ENCODE measurements around the gene SLC45A2. TPM values are rescaled to one million over a fixed set of nuclear protein-coding genes. Genes with fewer than 3 reads are reported as not detected.

The SLC45A2 gene
- total RNA-seq, 4 donors from 2014 or later: 0.26 TPM; not detected in 3

DNA sequence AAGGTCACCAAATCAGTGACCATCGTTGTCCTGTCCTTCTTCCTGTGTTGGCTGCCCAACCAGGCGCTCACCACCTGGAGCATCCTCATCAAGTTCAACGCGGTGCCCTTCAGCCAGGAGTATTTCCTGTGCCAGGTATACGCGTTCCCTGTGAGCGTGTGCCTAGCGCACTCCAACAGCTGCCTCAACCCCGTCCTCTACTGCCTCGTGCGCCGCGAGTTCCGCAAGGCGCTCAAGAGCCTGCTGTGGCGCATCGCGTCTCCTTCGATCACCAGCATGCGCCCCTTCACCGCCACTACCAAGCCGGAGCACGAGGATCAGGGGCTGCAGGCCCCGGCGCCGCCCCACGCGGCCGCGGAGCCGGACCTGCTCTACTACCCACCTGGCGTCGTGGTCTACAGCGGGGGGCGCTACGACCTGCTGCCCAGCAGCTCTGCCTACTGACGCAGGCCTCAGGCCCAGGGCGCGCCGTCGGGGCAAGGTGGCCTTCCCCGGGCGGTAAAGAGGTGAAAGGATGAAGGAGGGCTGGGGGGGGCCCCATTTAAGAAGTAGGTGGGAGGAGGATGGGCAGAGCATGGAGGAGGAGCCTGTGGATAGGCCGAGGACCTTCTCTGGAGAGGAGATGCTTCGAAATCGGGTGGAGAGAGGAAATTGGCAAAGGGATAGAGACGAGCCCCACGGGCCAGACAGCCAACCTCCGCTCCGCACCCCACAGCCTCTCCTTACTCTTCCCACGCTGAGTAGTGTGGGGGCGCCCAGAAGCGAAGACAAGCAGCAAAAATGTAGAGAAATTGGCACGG lies 46.6 kb downstream of the SLC45A2 start:
- H3K4me3 ChIP-seq: no peak overlapping the region
- no peaks in the 10 kb centered on the region for H3K36me3 ChIP-seq
- peaks cover 0 to 75% (median 25%) of the 10 kb centered on the region in 4 donors for H3K27me3 ChIP-seq
- TF ChIP-seq POLR2AphosphoS5 (IDR thresholded peaks at IDR 0.05) (no peak), POLR2A (IDR thresholded peaks at IDR 0.05; ENCODE audit: low read depth) (no peak), EP300 (IDR thresholded peaks at IDR 0.05) (no peak)
- TF ChIP-seq, protein P1, sequence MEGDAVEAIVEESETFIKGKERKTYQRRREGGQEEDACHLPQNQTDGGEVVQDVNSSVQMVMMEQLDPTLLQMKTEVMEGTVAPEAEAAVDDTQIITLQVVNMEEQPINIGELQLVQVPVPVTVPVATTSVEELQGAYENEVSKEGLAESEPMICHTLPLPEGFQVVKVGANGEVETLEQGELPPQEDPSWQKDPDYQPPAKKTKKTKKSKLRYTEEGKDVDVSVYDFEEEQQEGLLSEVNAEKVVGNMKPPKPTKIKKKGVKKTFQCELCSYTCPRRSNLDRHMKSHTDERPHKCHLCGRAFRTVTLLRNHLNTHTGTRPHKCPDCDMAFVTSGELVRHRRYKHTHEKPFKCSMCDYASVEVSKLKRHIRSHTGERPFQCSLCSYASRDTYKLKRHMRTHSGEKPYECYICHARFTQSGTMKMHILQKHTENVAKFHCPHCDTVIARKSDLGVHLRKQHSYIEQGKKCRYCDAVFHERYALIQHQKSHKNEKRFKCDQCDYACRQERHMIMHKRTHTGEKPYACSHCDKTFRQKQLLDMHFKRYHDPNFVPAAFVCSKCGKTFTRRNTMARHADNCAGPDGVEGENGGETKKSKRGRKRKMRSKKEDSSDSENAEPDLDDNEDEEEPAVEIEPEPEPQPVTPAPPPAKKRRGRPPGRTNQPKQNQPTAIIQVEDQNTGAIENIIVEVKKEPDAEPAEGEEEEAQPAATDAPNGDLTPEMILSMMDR (IDR thresholded peaks at IDR 0.05): no peak
- H3K4me1 ChIP-seq: peaks cover 9 to 25% (median 17%) of the 10 kb centered on the region in 4 donors
- 47% methylated on average over 54 of the region's 54 CpGs for WGBS
- intact Hi-C loops (cut with DNase I): no loop called here
- no peak overlapping the region for H3K27ac ChIP-seq (replicated peaks in 1 of 4)
- H3K9me3 ChIP-seq: no peaks in the 10 kb centered on the region
- DNase-seq (ENCODE audit: extremely low spot score): peak; percentile 70

DNA sequence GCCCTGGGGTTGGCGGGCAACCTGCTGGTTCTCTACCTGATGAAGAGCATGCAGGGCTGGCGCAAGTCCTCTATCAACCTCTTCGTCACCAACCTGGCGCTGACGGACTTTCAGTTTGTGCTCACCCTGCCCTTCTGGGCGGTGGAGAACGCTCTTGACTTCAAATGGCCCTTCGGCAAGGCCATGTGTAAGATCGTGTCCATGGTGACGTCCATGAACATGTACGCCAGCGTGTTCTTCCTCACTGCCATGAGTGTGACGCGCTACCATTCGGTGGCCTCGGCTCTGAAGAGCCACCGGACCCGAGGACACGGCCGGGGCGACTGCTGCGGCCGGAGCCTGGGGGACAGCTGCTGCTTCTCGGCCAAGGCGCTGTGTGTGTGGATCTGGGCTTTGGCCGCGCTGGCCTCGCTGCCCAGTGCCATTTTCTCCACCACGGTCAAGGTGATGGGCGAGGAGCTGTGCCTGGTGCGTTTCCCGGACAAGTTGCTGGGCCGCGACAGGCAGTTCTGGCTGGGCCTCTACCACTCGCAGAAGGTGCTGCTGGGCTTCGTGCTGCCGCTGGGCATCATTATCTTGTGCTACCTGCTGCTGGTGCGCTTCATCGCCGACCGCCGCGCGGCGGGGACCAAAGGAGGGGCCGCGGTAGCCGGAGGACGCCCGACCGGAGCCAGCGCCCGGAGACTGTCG lies 47.3 kb downstream of the SLC45A2 start:
- intact Hi-C loops (cut with DNase I): no loop called here
- TF ChIP-seq POLR2AphosphoS5 (IDR thresholded peaks at IDR 0.05): no peak
- no peak for TF ChIP-seq EP300 (IDR thresholded peaks at IDR 0.05)
- no peak for TF ChIP-seq POLR2A (IDR thresholded peaks at IDR 0.05; ENCODE audit: low read depth)
- TF ChIP-seq, protein P1 (IDR thresholded peaks at IDR 0.05): no peak
- peak overlapping the region; percentile 34 to 50 (median 40) for H3K4me3 ChIP-seq
- peaks cover 0 to 69% (median 25%) of the 10 kb centered on the region in 4 donors for H3K27me3 ChIP-seq
- no peaks in the 10 kb centered on the region for H3K9me3 ChIP-seq
- H3K4me1 ChIP-seq: peaks cover 9 to 25% (median 17%) of the 10 kb centered on the region in 4 donors
- peak; percentile 79 for DNase-seq (ENCODE audit: extremely low spot score)
- no peaks in the 10 kb centered on the region for H3K36me3 ChIP-seq
- 53% methylated on average over 26 of the region's 54 CpGs for WGBS
- H3K27ac ChIP-seq (replicated peaks in 1 of 4): no peak overlapping the region

DNA sequence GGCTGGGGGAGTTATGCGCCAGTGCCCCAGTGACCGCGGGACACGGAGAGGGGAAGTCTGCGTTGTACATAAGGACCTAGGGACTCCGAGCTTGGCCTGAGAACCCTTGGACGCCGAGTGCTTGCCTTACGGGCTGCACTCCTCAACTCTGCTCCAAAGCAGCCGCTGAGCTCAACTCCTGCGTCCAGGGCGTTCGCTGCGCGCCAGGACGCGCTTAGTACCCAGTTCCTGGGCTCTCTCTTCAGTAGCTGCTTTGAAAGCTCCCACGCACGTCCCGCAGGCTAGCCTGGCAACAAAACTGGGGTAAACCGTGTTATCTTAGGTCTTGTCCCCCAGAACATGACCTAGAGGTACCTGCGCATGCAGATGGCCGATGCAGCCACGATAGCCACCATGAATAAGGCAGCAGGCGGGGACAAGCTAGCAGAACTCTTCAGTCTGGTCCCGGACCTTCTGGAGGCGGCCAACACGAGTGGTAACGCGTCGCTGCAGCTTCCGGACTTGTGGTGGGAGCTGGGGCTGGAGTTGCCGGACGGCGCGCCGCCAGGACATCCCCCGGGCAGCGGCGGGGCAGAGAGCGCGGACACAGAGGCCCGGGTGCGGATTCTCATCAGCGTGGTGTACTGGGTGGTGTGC lies 48.0 kb downstream of the SLC45A2 start, which contains the start of gene RXFP3:
TSS of gene RXFP3 (plus strand) at position 6 of the 636 bp plus-strand sequence. CDS start at position 361, 355 bp downstream.
- intact Hi-C loops (cut with DNase I): no loop called here
- Histone ChIP-seq H3K9me3 (no peaks in the 10 kb centered on the region), H3K36me3 (no peaks in the 10 kb centered on the region), H3K4me3 (peak within 1 kb of the TSS; percentile 34 to 50 (median 40)), H3K27ac (replicated peaks in 1 of 4) (no peak within 1 kb of the TSS), H3K4me1 (peaks cover 9 to 25% (median 17%) of the 10 kb centered on the region in 4 donors), H3K27me3 (peaks cover 0 to 63% (median 25%) of the 10 kb centered on the region in 4 donors)
- TF ChIP-seq POLR2AphosphoS5 (IDR thresholded peaks at IDR 0.05) (no peak), POLR2A (IDR thresholded peaks at IDR 0.05; ENCODE audit: low read depth) (no peak)
- TF ChIP-seq, protein P1 (IDR thresholded peaks at IDR 0.05): no peak
- peak; percentile 89 for DNase-seq (ENCODE audit: extremely low spot score)
- WGBS: 4% methylated on average over 20 of the region's 45 CpGs

DNA sequence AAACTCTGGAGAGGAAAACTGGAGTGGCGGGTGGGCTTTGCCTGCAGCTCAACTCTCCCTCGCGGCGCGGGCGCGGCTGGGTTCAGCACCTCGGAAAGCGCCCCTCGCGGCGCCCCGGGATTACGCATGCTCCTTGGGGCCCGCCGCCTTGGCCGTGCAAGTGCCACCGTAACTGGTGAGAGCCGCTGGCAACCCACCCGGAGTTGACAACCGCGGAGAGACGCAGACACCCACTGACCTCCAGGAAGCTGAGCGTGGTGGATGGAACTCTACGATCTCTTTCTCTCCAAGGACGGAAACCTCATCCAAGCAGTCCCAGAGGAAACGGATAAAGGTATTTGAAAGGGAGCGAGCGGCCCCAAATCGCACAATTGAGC lies 48.5 kb downstream of the SLC45A2 start:
- no peak overlapping the region for H3K27ac ChIP-seq (replicated peaks in 1 of 4)
- H3K4me1 ChIP-seq: peaks cover 9 to 25% (median 17%) of the 10 kb centered on the region in 4 donors
- DNase-seq (ENCODE audit: extremely low spot score): no peak
- H3K27me3 ChIP-seq: peaks cover 0 to 62% (median 25%) of the 10 kb centered on the region in 4 donors
- intact Hi-C loops (cut with DNase I): no loop called here
- H3K9me3 ChIP-seq: no peaks in the 10 kb centered on the region
- TF ChIP-seq POLR2A (IDR thresholded peaks at IDR 0.05; ENCODE audit: low read depth) (no peak), POLR2AphosphoS5 (IDR thresholded peaks at IDR 0.05) (peak in 1 of 2 donors; percentile 18)
- TF ChIP-seq, protein P1 (IDR thresholded peaks at IDR 0.05): peak; percentile 33 to 48 (median 35)
- 2% methylated on average over 9 of the region's 30 CpGs for WGBS
- H3K36me3 ChIP-seq: no peaks in the 10 kb centered on the region
- peak overlapping the region; percentile 34 to 50 (median 40) for H3K4me3 ChIP-seq
